GM12892 (cell line): ENCODE measurements around the gene ACTL9.
"Not testable (repeated sequence)": the region's sequence is repeated elsewhere in the genome, so short reads cannot be mapped to it uniquely, and the experiment has no call there.

Experiments used
- POLR2A ChIP-seq: IDR thresholded peaks from 2 replicates; pipeline ENCODE4 v1.6.1; 2011; ENCODE audit warnings: low read depth, low read length, control low read depth
- POLR2AphosphoS5 ChIP-seq: IDR thresholded peaks from 2 replicates; pipeline ENCODE4 v1.6.1; 2011; ENCODE audit warnings: low read depth, low read length, control low read depth

DNA sequence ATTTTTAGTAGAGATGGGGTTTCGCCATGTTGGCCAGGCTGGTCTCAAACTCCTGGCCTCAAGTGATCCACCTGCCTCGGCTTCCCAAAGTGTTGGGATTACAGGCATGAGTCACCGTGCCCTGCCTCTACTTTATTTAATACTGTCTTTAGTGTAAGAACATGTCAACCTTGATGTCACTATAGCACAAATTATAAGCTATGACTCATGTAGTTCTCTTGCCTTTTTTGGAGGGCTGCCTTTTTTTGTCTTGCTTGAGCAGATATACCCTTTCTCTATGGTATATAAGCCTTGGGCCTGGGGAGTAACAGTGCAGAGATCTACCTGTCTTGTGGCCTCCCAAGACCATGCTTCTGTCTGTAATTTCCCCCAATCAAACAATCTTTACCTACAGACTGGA, 6.7 kb upstream of the ACTL9 start:
- TF ChIP-seq POLR2A, POLR2AphosphoS5: not testable (repeated sequence)
